ENCODE results near the gene SPTBN1. TPM values are rescaled to one million over a fixed set of nuclear protein-coding genes. Genes with fewer than 3 reads are reported as not detected.
A peak's percentile ranks its signal among the peaks of the same experiment; 100 is the strongest.

The SPTBN1 gene
- total and polyA plus RNA-seq, 5 experiments from 2014 or later, result 15.9 to 190 (median 80.4) TPM

DNA sequence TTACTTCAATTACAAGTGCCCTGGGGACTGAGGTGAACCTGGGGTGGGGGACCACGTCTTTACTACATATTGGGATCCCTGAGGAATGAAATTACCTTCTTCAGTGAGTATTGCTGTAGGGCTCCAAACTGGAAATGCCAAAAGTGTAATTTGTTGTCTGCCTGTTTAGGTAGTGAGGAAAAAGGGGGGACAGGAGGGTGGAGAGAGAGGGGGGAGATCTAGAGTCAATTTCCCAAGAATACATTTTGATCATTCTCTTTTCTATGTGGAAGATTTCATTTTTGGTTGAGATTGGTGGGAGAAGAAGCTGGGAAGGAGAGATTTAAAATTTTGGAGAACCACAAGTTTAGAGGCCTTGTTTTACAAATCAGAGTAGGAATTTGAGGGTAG is 101.1 kb downstream of the SPTBN1 start:
- Mint-ChIP-seq H3K36me3 (peaks cover 0 to 8% (median 0%) of the 10 kb centered on the region in 3 donors), H3K9me3 (no peaks in the 10 kb centered on the region), H3K27ac (peak overlapping the region; percentile 80 to 98 (median 92)), H3K4me1 (peaks cover 44 to 67% (median 53%) of the 10 kb centered on the region in 4 donors), H3K27me3 (no peaks in the 10 kb centered on the region), H3K4me3 (peak overlapping the region; percentile 78 to 100 (median 96))
- DNase-seq (no peak), ATAC-seq (no peak)
- POLR2A ChIA-PET, result interaction anchor here (1.3 to 8.3 kb wide), 4 partner anchors 17 to 166 kb away, joined by 3 to 331 read pairs (median 34); partner anchors contain the start of gene EML6

DNA sequence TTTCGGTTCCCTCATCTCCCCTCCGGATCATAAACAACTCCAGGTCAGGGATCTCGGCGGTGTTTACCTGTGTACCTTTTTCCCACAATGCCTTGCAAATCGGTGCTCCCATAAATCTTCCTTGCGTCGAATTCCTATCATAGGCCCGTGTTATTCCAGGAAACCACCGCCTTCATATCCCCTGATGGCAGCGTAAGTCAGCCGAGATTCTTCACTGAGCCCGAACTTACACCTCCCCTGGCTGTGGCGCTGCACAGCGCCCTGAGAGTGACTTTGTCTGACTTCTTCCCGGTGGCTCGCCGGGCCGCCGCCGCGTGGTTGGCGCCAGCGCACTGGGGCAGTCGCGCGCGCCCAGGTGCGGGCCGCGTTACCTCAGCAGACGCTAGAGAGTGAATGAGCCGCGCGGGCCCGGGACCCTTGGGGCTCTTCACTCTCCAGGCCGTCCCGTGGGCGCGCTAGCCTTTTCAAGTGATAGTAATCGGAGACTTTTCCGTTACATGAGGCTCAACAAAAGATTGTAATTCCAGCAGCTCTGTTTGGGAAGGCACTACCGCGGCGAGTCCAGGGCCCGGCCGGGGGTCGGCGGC is 101.6 kb downstream of the SPTBN1 start:
- ATAC-seq (peak; percentile 73 to 77), DNase-seq (peak; percentile 63 to 85 (median 69))
- H3K9me3 Mint-ChIP-seq, result no peaks in the 10 kb centered on the region
- POLR2A ChIA-PET, result interaction anchor here (0.7 to 8.3 kb wide), 14 partner anchors 11 to 442 kb away, joined by 3 to 331 read pairs (median 10); partner anchors contain the start of genes ACYP2 and EML6
- peak overlapping the region; percentile 78 to 100 (median 96) for H3K4me3 Mint-ChIP-seq
- no peaks in the 10 kb centered on the region for H3K27me3 Mint-ChIP-seq
- peaks cover 0 to 8% (median 0%) of the 10 kb centered on the region in 3 donors for H3K36me3 Mint-ChIP-seq
- peaks cover 43 to 70% (median 56%) of the 10 kb centered on the region in 4 donors for H3K4me1 Mint-ChIP-seq
- peak overlapping the region; percentile 80 to 98 (median 92) for H3K27ac Mint-ChIP-seq

DNA sequence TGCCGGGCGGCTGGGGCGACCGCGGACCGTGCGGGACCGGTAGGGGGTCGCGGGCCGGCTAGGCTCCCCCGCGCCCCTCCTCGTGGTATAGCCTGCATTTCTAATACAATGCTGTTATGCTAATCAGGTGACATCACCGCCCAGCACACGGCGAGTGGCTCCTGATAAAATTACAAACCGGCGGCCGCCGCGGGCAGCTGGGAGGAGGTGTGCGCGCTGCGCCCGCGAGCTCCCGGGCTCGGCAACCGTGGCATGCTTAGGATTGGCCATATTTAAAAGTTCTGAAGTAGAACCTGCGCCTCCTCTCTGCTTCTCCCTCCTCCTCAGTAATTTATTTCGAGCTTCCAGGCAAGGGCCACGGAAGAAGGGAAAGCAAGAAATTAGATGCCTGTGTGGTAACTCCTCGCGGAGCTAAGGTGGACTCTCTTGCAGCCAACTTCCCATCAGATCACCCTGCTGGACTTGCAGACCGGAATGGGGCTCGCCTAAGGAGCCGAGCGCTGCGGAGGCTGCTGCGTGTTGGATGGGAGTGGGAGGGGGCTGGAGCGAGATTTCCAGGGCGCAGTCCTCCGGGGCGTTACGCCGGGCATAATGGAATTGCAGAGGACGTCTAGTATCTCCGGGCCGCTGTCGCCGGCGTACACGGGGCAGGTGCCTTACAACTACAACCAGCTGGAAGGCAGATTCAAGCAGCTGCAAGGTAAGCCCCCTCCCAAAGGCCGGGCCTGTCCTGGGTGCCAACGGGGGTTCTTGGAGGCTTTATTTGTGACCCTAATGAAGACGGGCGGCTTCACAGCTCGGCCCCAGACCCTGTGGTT is 102.3 kb downstream of the SPTBN1 start:
- ATAC-seq, result peak; percentile 62 to 71
- Mint-ChIP-seq H3K9me3 (no peaks in the 10 kb centered on the region), H3K4me3 (peak overlapping the region; percentile 94 to 100 (median 98)), H3K36me3 (peaks cover 0 to 8% (median 0%) of the 10 kb centered on the region in 3 donors), H3K27ac (peak overlapping the region; percentile 91 to 98 (median 96)), H3K27me3 (no peaks in the 10 kb centered on the region), H3K4me1 (peaks cover 41 to 70% (median 58%) of the 10 kb centered on the region in 4 donors)
- POLR2A ChIA-PET, result interaction anchor here (0.7 to 8.3 kb wide), 18 partner anchors 9 to 443 kb away, joined by 3 to 331 read pairs (median 8); partner anchors contain the start of genes ACYP2 and EML6
- peak; percentile 49 to 82 (median 62) for DNase-seq

DNA sequence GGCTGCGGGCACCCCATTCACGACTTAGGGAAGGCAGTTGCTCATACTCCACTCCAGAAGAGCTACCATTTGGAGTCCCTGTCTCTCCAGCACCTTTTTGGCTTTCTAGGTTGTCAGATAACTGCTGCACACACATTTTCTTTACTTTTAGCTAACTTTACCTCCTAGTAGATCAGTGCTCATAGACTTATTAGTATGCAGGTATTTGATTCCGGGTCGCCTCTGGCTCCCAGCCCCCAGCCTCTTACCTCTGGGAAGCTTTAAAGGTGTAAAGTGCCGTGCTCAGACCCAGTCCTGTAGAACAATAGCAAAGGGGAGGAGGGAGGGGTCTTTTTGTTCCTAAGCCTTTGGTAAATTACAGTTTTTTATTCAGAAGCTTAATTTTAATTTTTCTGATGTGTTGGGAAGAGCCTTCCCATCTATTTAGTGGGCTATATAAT is 102.9 kb downstream of the SPTBN1 start:
- no peaks in the 10 kb centered on the region for H3K27me3 Mint-ChIP-seq
- no peak for DNase-seq
- ATAC-seq, result peak; percentile 2 to 11
- no peaks in the 10 kb centered on the region for H3K9me3 Mint-ChIP-seq
- POLR2A ChIA-PET, result interaction anchor here (0.7 to 8.3 kb wide), 19 partner anchors 10 to 444 kb away, joined by 3 to 331 read pairs (median 7); partner anchors contain the start of gene ACYP2
- peaks cover 39 to 70% (median 57%) of the 10 kb centered on the region in 4 donors for H3K4me1 Mint-ChIP-seq
- peaks cover 0 to 8% (median 2%) of the 10 kb centered on the region in 3 donors for H3K36me3 Mint-ChIP-seq
- H3K27ac Mint-ChIP-seq, result peak overlapping the region; percentile 91 to 98 (median 96)
- peak overlapping the region; percentile 94 to 100 (median 98) for H3K4me3 Mint-ChIP-seq

DNA sequence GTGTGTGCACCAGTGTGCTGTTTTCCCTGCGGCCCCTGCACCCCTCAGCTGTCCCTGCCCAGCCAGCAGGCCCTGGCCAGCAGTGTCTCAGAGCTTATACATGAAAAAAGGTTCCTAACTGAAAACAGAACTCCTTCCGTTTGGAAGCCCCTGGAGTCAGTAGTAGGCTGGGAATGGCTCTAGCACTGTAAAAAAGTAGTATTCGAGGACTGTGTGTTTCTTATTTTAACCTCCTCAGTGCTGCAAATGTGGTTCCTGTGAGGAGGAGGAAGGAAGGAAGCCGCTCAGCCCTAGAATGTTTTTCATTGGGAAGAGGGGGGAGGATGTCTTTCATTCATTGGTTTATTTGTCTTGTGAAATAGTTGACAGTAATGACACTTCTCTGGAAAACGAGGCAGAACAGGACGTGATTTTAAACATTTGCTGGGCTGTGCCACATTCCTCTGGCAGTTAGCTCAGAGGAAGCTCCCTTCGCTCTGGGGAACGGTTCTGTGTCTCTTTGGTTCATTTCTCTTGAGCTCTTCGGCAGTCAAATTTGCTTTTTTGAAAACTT is 103.5 kb downstream of the SPTBN1 start:
- ATAC-seq (no peak), DNase-seq (peak in 1 of 10 donors; percentile 26)
- POLR2A ChIA-PET, result interaction anchor here (0.6 to 8.3 kb wide), 15 partner anchors 12 to 66 kb away, joined by 3 to 331 read pairs (median 10); no protein-coding TSS in a partner anchor
- H3K27me3 Mint-ChIP-seq, result no peaks in the 10 kb centered on the region
- no peaks in the 10 kb centered on the region for H3K9me3 Mint-ChIP-seq
- H3K4me1 Mint-ChIP-seq, result peaks cover 41 to 73% (median 57%) of the 10 kb centered on the region in 4 donors
- peak overlapping the region; percentile 94 to 100 (median 98) for H3K4me3 Mint-ChIP-seq
- H3K36me3 Mint-ChIP-seq, result peaks cover 5 to 8% (median 6%) of the 10 kb centered on the region in 3 donors
- peak overlapping the region; percentile 91 to 98 (median 96) for H3K27ac Mint-ChIP-seq

DNA sequence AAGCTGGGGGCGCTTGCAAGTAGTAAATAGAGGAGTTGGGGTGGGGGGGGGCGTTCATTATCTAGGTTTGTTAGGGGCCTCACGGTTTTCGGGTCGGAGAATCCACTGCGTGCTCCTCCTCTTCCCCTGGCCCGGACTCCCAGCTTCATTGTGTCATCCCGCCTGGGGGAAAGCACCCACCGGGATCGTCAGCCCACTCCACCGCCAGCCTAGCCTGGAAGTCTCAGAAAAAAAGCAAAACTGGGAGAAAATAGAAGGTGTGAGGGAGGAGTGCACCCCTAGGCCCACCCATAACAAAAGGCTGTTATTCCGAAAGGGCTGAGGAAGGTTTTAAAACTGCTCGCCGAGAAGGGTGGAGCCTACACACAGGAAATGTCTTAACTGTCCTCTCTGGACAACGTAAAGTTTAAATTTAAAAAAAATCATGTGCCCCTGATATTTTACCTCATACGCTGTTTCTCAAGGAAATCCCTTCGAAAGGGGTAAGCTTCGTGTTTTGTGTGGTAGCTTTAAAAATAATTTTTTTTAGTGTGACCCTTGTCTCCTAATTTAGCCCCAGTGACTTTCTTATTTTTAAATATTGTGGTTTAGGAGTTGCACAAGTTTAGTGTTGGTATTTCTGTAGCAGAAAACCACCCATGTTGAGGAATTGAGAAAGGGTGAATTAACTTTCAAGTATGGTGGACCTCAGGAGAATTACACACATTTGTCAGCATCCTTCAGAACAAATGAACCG is 104.2 kb downstream of the SPTBN1 start:
- ATAC-seq, result peak; percentile 18 to 34
- H3K4me1 Mint-ChIP-seq, result peaks cover 42 to 73% (median 60%) of the 10 kb centered on the region in 4 donors
- POLR2A ChIA-PET, result interaction anchor here (0.6 to 8.3 kb wide), 14 partner anchors 12 to 663 kb away, joined by 3 to 331 read pairs (median 10); no protein-coding TSS in a partner anchor
- H3K36me3 Mint-ChIP-seq, result peaks cover 6 to 11% (median 8%) of the 10 kb centered on the region in 3 donors
- H3K9me3 Mint-ChIP-seq, result no peaks in the 10 kb centered on the region
- H3K27me3 Mint-ChIP-seq, result no peaks in the 10 kb centered on the region
- peak overlapping the region; percentile 91 to 98 (median 96) for H3K27ac Mint-ChIP-seq
- DNase-seq, result peak in 6 of 10 donors; percentile 44 to 74 (median 52)
- peak overlapping the region; percentile 94 to 100 (median 98) for H3K4me3 Mint-ChIP-seq

DNA sequence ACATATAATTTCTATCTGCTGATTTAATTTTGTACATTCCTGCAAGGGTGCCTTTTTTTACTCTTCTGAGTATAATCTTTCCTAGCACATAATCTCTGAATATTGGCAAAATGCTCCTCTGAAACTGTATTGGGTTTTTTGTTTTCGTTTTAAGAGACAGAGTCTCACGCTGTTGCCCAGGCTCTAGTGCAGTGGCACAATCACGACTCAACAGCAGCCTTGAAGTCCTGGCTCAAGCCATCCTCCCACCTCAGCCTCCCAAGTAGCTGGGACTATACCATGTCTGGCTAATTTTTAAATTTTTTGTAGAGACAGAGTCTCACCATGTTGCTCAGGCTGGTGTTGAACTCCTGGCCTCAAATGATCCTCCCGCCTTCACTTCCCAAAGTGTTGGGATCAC is 104.9 kb downstream of the SPTBN1 start:
- DNase-seq, result no peak
- ATAC-seq, result no peak
- H3K4me1 Mint-ChIP-seq, result peaks cover 41 to 72% (median 63%) of the 10 kb centered on the region in 4 donors
- H3K27me3 Mint-ChIP-seq, result no peaks in the 10 kb centered on the region
- H3K27ac Mint-ChIP-seq, result peak overlapping the region; percentile 91 to 98 (median 96)
- H3K9me3 Mint-ChIP-seq, result no peaks in the 10 kb centered on the region
- peaks cover 8 to 15% (median 10%) of the 10 kb centered on the region in 3 donors for H3K36me3 Mint-ChIP-seq
- peak overlapping the region; percentile 94 to 100 (median 98) for H3K4me3 Mint-ChIP-seq
- POLR2A ChIA-PET, result interaction anchor here (0.6 to 8.3 kb wide), 7 partner anchors 14 to 664 kb away, joined by 6 to 331 read pairs (median 32); no protein-coding TSS in a partner anchor

DNA sequence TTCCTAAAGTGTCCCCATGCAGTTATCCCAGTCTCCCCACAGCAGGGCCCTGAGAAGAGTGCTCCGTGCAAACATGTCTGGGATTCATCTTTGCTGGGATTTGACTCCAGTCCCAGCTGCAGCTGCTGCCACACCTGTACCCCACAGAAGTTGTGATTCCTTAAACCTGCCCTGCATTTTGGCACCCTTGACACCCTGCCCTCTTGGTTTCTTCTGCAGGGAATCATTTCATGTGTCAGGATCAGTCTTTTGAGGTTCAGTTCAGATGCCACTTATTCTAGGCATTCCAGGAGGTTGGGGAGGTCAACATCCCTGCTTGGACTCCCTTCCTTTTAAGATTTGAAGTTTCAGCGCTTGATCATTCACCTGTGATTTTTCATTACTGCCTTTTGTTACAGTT is 108.3 kb downstream of the SPTBN1 start:
- Mint-ChIP-seq H3K36me3 (peaks cover 7 to 21% (median 10%) of the 10 kb centered on the region in 3 donors), H3K27ac (peak overlapping the region; percentile 84 to 98 (median 91)), H3K4me3 (peak overlapping the region in 9 of 10 donors; percentile 43 to 96 (median 53)), H3K9me3 (no peaks in the 10 kb centered on the region), H3K4me1 (peaks cover 39 to 83% (median 75%) of the 10 kb centered on the region in 4 donors), H3K27me3 (no peaks in the 10 kb centered on the region)
- DNase-seq (no peak), ATAC-seq (no peak)
- POLR2A ChIA-PET, result interaction anchor here (1.0 to 8.3 kb wide), 4 partner anchors 10 to 51 kb away, joined by 3 to 331 read pairs (median 6); no protein-coding TSS in a partner anchor

DNA sequence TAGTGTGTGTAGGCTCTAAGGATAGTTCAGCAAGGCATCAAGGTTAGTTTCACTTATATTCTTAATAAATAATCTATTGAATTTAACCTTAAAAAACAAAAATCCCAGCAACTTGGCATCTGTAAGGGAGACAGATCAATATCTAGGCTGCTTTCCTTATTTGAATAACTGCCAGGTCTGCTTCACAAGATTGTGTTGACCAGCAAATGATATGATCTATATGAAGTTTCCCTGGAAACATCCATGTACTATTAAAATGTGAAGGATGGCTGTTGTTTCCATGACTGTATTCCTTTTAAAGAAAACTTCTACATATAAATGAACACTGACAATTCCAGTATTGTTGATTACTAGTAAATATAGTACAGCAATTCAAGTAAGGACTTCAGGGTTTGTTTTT is 109.4 kb downstream of the SPTBN1 start:
- Mint-ChIP-seq H3K4me3 (peak overlapping the region in 9 of 10 donors; percentile 11 to 96 (median 53)), H3K9me3 (no peaks in the 10 kb centered on the region), H3K4me1 (peaks cover 48 to 94% (median 85%) of the 10 kb centered on the region in 4 donors), H3K27me3 (no peaks in the 10 kb centered on the region), H3K27ac (peak overlapping the region; percentile 84 to 98 (median 91)), H3K36me3 (peaks cover 0 to 21% (median 10%) of the 10 kb centered on the region in 3 donors)
- no peak for ATAC-seq
- POLR2A ChIA-PET, result interaction anchor here (0.7 to 18.3 kb wide), 6 partner anchors 5 to 50 kb away, joined by 3 to 331 read pairs (median 4); no protein-coding TSS in a partner anchor
- DNase-seq, result no peak

DNA sequence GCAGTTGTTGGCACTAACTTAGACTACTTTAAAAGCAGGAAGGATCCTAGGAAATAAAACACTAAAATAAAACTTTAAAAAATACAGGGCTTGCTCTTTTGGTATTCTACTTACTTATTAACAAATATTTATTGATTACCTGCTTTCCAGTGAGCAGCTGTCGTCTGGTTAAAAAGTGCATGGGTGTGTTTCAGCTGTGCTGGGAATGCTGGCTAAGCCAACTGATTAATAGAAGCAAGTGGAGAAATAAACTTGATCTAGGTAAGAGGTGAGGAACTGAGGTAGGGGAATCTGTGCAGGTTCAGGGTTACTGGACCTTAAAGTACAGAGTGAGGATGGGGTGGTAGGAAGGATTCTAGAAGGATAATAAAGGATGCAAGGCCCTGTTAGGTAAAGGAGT is 110.8 kb downstream of the SPTBN1 start:
- DNase-seq, result no peak
- H3K9me3 Mint-ChIP-seq, result no peaks in the 10 kb centered on the region

DNA sequence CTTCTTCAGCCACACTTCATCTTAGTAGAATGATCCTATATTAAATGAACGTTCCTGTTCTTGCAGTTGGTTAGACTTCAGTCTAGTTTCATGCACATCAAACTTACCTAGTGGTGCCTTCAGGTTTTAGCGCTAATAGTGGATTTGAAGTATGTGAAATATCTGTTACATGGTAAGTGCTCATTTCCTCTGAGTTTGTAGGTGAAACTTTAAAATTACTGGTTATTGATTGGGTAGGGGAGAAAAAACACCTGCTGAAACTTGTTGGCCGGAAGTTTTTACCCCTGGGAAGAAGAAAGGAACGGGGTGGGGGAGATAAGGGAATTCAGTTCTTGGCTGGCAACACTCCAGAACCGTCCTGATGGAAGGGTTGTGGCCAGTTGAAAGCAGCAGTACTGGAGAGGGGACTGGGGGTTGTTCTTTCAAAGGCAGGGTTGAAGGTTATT is 112.8 kb downstream of the SPTBN1 start:
- H3K4me3 Mint-ChIP-seq, result peak overlapping the region; percentile 71 to 91 (median 84)
- ATAC-seq, result no peak
- H3K27ac Mint-ChIP-seq, result peak overlapping the region; percentile 94 to 99 (median 98)
- H3K4me1 Mint-ChIP-seq, result peaks cover 51 to 96% (median 92%) of the 10 kb centered on the region in 4 donors
- H3K36me3 Mint-ChIP-seq, result peaks cover 0 to 21% (median 9%) of the 10 kb centered on the region in 3 donors
- POLR2A ChIA-PET, result interaction anchor here (0.8 to 18.3 kb wide), 4 partner anchors 9 to 34 kb away, joined by 3 to 331 read pairs (median 12); no protein-coding TSS in a partner anchor
- H3K9me3 Mint-ChIP-seq, result no peaks in the 10 kb centered on the region
- no peak for DNase-seq
- H3K27me3 Mint-ChIP-seq, result no peaks in the 10 kb centered on the region

More for the DNA sequence above, 110.8 kb downstream of the SPTBN1 start:
- no peak for ATAC-seq
- POLR2A ChIA-PET, result interaction anchor here (0.8 to 18.3 kb wide), 6 partner anchors 7 to 57 kb away, joined by 3 to 331 read pairs (median 5); no protein-coding TSS in a partner anchor
- Mint-ChIP-seq H3K36me3 (peaks cover 0 to 21% (median 10%) of the 10 kb centered on the region in 3 donors), H3K4me1 (peaks cover 50 to 94% (median 88%) of the 10 kb centered on the region in 4 donors), H3K27ac (peak overlapping the region; percentile 56 to 98 (median 86)), H3K27me3 (no peaks in the 10 kb centered on the region), H3K4me3 (peak overlapping the region in 9 of 10 donors; percentile 28 to 72 (median 59))
